IPS-NIHi7 (cell line): Measurements from ENCODE around the gene LAMA5.

Experiments used
- DNase-seq: peaks from one replicate; pipeline ENCODE4 v3.0.0; 2012; ENCODE audit warnings: mixed read lengths; ENCODE audit errors: extremely low spot score

The LAMA5 gene

DNA sequence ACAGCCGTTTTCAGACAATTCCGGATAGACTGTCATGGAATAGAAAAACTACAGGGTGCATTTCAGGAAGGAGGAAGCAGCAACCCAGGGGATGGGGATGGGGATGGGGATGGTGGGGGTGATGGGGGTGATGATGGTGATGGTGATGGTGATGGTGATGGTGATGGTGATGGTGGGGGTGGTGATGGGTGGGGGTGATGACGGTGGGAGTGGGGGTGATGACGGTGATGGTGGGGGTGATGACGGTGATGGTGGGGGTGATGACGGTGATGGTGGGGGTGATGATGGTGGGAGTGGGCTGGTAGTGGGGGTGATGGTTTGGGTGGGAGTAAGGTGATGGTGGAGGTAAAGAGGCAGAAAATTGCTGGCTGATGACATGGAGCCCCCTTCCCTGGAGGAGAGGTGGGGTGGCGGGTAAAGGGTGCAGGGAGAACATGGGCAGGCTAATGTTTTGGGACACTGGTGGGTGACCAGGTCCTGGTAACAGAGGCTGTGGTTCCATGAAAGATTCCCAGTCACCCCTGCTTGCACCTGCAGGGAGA, 17.5 kb downstream of the LAMA5 start:
- no peak for DNase-seq

DNA sequence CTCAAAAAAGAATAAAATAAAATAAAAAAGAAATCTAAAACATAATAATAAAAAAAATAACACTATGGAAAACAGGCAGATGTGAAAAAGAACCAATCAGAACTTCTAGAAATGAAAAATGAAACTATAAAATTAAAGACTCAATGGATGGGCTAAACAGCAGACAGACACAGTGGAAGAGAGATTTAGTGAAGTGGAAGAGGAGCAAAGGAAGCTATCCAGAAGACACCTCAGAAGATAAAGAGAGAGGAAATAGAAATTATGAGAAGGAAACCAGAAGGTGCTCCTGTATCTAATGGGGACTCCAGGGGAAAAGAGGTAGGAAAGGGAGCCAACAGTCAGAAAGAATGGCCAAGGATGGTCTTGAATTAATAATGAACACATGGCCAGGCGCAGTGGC, 18.5 kb downstream of the LAMA5 start:
- DNase-seq, result no peak

DNA sequence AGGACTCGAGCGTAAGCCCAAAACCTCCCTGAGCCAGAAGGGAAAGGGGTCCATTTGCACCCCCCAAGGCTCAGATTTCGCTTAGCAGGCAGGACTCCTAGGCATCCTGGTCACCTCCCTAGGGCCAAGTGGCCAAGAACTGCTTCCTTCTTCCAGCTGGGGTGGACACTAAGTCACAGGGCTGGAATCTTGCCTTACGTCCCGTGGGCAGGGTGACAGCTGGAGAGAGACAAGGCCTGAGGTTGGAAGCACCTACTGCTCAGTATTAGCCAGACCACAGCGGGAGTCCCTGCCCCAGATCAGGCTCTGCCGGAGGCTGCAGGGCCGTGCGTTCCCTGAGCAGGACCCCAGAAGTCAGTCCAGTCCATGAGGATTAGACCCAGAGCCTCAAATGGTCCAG, 19.7 kb downstream of the LAMA5 start:
- no peak for DNase-seq

DNA sequence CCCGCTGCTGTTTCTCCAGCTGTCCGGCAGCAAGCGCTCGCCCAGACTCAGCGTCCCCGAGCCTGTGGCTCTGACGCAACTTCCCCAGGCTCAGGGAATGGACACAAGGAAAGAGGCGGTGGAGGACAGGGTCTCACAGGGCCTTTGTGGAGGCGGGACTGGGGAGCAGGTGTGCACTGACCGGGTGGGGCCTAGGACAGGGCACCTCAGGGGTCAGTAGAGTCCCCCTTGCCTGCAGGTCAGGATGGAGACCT, 20.0 kb downstream of the LAMA5 start:
- DNase-seq, result no peak

DNA sequence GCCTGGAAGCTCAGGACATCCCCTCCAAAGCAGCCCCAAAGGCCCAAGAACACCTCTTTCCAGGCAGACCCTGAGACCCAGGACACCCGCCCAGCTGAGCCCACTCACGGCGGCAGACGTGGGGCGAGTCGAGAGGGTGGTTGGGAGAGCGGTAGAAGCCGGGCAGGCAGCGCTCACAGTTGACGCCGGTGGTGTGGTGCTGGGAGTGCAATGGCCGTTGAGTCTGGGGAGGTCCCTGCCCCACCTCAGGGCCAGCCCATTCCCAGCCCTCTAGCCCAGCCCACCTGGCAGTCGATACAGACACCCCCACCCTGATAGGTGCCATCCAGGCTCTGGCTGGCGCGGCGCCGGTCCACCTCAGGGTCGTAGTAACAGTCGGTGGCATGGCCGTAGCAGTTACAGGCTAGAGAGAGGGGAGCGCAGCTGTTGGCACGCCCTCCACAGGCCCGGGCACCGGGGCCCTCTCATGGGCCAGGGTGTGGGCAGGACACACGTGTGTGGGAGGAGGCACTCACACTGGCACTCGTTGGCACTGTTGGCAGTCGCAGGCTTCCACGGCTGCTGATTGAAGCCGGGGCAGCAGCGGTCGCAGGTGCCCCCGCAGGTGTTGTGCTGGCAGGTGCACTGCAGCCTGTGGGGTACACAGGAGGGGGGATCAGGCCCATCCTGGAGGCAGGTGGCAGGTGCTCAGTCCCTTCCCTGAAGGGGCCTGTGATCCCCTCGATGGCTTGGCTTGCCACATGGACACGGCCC, 20.5 kb downstream of the LAMA5 start:
- DNase-seq, result no peak

DNA sequence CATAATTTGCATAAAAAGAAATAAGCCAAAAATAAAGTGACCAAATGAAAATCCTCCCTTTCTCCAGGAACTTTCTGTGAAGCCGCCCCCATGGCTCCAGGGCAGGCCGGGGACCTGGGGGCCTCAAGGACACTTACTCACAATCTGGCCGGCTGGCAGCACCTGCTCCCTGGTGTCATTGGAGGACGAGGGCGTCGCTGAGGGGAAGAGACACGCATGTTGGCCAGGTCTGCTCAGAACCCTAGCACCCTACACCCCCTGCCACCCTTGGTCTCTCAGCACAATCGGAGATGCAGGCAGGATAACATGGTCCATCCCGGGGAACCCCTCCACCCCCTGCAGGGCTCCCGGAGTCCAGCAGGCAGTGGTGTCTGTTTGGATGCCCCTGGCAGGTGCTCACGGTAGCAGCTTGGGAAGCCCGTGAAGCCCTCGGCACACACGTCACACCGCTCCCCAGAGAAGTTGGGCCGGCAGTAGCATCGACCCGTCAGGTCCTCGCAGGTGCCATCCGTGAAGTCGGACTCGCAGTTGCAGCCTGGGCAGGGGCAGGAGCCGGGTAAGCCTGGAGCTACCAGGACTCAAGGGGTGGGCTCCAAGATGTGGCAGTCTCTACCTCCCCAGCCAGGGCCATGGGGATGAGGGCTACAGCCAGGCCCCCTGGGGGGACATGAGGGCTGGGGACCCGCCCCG, 21.3 kb downstream of the LAMA5 start:
- no peak for DNase-seq

DNA sequence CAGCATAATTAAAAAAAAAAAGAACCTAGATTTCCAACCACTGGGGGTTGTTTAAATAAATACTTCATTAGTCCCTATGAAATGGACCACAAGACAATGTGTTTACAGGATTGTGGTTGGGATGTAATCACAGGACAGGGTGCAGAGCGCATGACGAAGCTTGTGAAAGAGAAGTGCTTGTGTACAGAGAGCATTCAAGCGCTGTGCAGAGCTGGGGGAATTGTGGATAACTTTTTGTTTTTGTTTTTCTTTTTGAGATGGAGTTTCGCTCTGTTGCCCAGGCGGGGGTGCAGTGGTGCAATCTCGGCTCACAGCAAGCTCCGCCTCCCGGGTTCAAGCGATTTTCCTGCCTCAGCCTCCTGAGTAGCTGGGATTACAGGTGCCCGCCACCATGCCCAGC, 22.3 kb downstream of the LAMA5 start:
- no peak for DNase-seq

DNA sequence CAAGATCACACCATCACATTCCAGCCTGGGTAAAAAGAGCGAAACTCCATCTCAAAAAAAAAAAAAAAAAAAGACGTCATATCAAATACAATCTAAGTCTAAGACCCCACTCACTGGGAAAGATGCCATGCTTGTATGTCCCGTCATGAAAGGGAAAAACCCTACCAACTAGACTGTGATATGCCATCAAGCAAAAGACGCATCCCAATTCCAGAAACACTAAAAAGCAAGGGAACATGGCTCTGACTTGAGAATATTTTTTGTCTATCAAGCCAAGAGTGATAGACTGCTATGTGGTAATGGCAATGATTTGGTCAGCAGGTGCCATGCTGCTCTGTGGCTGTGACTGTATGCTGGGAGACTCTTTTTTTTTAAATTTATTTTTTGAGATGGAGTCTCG, 23.0 kb downstream of the LAMA5 start:
- no peak for DNase-seq

DNA sequence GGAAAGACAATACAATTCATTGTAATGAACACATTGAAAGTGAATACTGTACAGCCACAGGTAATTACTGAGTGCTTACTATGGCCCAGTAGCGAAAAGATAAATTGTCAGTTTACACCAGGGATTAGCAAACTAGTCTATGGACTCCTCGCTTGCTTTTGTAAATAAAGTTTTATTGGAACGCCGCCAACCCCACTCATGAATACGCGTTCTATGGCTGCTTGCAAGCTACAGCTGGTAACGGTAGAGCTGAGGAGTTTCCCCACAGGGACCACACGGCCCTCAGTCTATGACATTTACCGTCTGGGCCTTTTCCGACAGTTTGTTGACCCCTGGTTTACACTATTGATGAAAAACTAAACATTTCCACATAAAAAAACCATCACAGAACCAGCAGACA, 24.2 kb downstream of the LAMA5 start:
- no peak for DNase-seq

DNA sequence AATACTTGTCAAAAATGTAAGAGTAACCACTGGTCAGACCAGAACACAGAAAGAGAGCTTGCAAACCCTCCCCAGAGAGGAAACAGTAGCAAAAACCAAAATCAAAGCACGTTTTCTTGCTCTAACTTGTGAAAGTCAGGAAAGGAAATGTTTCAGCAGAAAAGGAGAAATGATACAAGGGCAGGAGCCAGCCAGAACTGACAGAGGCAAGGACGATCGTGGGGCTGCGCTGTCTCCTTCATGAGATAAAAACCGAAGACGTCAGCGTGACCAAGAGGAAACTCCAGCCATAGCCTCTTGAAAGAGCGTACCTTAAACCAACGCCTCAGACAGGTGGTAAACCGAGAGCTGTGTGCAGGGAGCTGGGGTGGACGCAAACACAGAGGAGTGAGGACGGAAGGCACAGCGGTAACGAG, 27.5 kb downstream of the LAMA5 start:
- no peak for DNase-seq

DNA sequence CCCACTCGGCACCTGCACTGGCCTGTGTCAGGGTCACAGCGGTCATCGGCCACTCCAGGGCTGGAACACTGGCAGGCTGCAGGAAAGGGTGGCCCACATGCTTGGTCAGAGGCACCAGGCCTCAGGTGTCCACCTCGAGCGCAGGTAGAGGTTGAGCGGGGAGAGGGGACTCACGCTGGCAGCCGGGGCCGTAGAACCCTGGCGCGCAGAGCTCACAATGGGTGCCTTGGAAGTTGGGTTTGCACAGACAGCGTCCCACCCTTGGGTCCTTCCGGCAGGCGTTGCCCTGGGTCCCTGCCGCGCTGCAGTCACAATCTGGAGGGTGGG, 28.9 kb downstream of the LAMA5 start:
- no peak for DNase-seq

DNA sequence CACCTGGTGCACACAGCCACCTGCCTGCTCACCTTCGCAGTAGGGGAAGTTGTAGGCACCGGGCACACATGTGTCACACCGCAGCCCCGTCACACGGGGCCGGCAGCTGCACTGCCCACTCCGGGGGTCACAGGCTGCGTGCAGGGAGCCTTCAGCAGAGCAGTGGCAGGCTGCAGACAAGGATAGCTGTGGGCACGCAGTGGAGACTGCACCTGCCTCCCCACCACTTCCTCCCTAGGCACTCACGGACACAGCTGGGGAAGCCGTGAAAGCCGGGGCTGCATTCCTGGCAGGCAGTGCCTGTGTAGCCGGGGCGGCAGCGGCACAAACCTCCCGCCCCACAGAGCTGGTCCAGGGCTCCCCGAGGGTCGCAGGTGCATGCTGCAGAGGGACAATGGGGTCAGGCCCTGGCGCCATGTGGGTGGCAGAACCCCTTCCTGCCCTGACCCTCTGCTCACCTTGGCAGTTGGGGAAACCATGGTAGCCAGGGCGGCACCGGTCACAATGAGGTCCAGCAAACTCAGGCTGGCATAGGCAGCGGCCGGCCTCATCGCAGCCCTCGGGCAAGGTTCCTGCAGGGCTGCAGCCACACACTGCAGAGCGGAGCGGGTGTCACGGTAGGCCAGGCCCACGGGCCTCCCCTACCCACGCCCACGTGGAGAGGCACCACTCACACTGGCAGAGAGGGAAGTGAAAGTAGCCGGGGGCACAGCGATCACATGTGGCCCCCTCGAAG, 29.4 kb downstream of the LAMA5 start:
- DNase-seq, result no peak

DNA sequence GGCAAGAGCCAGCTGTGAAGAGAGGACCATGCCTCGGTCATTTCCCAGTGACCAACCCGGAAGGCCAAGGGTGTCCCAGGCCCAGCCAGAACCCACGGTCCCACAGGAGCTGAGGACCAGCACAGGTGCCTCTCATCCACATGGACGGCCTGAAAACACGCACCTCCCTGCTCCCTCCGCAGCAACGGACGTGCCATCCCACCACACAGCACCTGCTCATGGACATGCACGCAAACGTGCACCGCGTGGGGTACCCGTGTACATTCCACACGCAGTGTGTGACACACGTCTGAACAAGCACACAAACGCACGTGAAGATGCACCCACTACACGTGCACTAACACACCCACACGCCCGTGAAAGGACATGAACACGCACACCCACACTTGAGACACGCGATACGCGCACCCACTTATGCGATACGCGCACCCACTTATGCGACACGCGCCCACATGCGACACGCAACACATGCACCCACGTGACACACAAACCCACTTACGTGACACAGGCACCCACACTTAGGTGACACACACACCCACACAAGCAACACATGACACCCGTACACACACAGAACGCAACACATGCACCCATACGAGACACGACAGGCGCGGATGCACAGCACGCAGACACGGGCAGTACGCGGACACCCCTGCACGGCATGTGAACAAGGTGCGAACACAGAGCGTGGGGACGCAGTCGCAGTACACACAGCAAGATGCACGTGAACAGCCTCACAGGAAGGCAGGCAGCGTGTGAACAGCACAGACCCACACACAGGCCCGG, 30.1 kb downstream of the LAMA5 start:
- no peak for DNase-seq

DNA sequence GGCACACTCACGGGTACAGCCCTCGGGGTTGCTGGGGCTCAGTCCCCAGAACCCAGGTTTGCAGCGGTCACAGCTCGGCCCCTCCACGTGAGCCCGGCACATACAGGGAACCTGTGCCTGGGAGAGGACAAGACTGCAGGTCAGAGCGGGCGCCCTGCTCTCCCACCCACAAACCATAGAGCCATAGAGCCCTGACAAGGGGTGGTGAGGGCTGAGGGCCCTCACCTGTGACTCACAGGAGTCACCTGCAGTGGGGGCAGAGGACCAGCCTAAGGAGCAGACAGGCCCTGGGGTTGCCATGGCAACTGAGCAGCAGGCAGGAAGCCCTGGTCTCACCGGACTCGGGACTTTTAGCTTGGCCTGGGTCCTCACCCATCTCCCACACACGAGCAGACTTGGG, 30.8 kb downstream of the LAMA5 start:
- DNase-seq, result no peak

DNA sequence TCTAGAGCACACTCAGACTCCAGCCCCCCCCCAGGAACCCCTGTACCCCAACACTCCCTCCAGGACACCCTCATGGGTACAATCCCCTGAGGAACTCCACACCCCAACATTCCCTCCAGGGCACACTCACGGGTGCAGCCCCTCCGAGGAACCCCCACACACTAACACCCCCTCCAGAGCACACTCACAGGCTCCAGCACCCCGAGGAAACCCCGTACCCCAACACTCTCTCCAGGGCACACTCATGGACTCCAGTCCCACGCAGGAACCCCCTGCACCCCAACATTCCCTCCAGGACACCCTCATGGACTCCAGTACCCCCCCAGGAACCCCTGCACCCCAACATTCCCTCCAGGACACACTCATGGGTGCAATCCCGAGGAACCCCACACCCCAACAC, 31.6 kb downstream of the LAMA5 start:
- no peak for DNase-seq

DNA sequence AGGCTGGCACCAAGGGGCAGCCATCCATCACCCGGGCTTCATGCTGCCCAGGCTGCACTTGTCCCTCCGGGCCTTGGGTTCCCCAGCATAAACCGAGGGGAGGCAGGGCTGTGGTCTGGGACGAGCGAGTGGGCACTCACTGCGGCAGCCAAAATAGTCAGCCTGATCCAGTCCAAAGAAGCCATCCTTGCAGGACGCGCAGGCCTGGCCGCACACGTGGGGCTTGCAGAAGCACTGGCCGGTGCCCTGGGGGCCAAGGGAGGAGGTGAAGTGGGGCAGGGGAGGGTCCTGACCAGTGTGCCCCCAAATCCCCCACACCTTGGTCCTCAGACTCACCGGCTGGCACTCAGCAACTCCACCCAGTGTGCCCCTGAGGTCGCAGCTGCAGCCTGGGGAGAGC, 32.2 kb downstream of the LAMA5 start:
- DNase-seq, result no peak

DNA sequence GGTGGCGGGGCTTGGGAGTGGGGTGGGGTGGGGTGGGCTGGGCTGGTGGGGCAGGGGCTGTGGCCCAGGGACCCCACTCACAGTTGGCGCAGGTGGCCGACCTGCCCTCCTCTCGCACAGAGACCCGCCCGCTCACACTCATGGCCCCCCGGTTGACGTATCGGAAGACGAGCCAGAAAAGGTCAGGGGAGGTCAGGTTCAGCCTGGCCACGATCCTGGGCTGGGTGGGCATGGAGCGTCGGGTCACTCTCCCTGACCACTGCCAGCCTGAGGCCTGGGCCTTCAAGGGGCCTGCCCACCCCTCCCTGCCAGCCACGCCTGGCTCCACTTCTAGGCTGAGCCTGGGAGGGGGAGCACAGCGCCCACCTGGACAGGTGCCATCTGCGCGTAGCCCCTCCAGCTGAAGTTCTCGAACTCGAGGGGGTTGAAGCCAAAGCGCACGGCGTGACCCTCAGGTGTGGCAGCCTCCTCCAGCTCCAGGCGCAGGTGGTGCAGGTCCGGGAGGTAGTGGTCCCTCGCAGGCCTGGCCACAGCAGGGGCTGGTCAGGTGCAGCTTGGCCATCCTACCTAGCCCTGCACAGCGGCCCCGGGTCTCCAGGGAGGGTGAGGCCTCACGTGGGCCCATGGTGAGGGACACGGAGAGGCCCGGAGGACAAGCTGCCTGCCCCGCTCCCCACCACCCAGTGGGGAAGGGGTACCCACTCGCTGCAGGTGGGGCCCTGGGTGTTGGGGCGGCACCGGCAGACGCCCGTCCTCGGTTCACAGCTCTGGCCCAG, 33.1 kb downstream of the LAMA5 start:
- no peak for DNase-seq

DNA sequence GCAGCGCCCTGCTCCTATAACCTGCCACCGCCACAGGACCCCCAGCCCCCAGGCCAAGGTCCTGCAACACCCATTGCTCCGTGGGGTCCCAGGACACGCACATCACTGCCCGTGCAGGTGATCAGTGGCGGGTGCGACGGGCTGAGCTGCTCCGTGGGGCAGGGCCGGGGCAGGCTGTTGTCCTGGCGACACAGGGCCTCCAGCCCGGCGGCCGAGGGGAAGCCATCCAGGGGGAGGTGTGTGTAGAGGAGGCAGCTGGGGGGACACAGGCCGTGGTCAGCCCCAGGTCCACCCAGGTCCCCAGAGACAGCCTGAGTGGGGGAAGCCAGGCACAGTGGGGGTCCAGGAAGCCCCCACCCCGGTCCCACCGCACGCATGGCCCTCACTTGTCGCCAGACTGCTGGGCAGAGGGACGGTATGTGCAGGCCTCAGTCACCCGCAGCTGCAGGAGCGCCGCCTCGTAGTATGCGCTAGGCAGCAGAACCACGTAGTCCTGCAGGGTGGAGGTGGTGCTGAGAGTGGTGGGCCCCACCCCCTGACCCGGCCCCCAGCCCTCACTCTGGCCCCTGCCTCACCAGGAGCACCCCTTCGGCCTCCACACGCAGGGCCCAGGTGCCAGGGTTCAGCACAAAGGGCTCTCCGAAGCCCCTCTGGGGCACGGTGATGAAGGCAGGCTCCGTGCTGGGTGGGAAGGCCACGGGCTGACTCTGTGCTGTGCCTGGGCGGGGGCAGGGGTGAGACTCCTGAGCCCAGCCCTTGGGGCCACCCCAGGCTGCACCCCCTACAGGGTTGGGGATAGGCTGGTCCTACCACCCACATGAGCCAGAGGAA, 33.9 kb downstream of the LAMA5 start:
- no peak for DNase-seq

DNA sequence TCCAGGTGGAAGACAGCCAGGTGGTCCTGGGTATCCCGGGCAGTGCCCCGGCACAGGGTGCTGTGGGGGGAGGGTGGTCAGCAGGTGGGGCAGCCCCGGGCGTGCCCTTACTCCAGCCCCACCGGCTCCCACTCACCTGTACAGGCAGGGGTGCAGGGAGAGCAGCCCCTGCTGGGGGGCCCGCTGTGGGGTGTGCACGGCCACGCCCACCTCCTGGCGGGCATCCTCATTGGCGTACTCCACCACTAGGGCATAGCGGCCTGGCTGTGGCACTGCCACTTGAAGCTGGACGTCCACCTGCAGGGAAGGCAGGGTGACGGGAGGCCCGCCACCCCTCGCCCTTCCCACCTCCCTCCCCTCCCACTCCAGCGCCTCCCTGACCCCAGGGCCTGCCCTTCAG, 34.7 kb downstream of the LAMA5 start:
- no peak for DNase-seq

DNA sequence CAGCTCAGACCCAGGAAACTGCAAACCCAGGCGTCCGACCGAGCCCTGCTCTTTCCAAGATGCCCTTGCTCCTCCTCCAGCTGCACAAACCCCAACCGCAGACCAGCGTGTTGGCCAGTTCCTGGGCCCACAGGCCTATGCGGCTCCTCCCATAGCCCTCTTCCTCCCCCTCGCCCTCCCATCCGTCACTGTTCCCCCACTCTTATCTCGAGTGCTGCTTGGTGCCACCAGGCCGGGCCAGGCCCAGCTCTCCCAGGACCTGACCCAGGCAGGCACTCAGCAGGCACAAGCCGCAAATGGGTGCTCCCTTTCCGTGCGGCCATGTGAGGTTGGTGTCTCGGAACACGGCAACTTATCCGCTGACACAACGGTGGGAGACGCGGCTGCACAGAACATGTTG, 35.8 kb downstream of the LAMA5 start:
- DNase-seq, result no peak
